BJ (cell line): ENCODE data around the gene DNAL1. TPM values are rescaled to one million over a fixed set of nuclear protein-coding genes. Genes with fewer than 3 reads are reported as not detected.

Source experiments
- CTCF ChIA-PET: fragments of 350-600 bp; formaldehyde crosslinking; extraction: SDS; loops from one replicate; lab custom pipeline; 2021; ENCODE audit warnings: antibody characterized with exemption, inconsistent platforms; lab: Yijun Ruan, JAX
- POLR2A ChIA-PET: fragments of 300-600 bp; sonication (Branson Sonifier 250); formaldehyde crosslinking; extraction: SDS; loops from one replicate; lab custom pipeline; 2021; ENCODE audit warnings: antibody characterized with exemption; lab: Charles Lee
- DNase-seq: peaks from one replicate; pipeline ENCODE4 v3.0.0-alpha.2; 2011; ENCODE audit warnings: low read depth
- H3K27me3 ChIP-seq: 2 replicates; pipeline ENCODE4 v1.6.0; 2011; ENCODE audit warnings: low read length; ENCODE audit not compliant: control insufficient read depth, insufficient read depth
- H3K36me3 ChIP-seq: 2 replicates; pipeline ENCODE4 v1.5.1; 2011; ENCODE audit warnings: low read length; ENCODE audit not compliant: control insufficient read depth, insufficient read depth
- H3K4me3 ChIP-seq: 2 replicates; pipeline ENCODE4 v1.5.1; 2011; ENCODE audit warnings: low read depth, mild to moderate bottlenecking, control low read depth, low read length
- polyA plus RNA-seq: library from polyadenylated mRNA; depleted of rRNA; stranded (reverse); fragments of >200 nt; gene quantifications from 2 replicates; pipeline ENCODE4 v1.2.3, GENCODE V29; 2011
- TF ChIP-seq, protein P1 (sequence below): IDR thresholded peaks from 2 replicates; pipeline ENCODE4 v1.5.1; 2011; ENCODE audit warnings: low read depth, mild to moderate bottlenecking, control low read depth, inconsistent platforms, low read length, moderate library complexity; ENCODE audit not compliant: insufficient read depth

Gene DNAL1
- polyA plus RNA-seq, 1 experiment = 2.4 TPM

DNA sequence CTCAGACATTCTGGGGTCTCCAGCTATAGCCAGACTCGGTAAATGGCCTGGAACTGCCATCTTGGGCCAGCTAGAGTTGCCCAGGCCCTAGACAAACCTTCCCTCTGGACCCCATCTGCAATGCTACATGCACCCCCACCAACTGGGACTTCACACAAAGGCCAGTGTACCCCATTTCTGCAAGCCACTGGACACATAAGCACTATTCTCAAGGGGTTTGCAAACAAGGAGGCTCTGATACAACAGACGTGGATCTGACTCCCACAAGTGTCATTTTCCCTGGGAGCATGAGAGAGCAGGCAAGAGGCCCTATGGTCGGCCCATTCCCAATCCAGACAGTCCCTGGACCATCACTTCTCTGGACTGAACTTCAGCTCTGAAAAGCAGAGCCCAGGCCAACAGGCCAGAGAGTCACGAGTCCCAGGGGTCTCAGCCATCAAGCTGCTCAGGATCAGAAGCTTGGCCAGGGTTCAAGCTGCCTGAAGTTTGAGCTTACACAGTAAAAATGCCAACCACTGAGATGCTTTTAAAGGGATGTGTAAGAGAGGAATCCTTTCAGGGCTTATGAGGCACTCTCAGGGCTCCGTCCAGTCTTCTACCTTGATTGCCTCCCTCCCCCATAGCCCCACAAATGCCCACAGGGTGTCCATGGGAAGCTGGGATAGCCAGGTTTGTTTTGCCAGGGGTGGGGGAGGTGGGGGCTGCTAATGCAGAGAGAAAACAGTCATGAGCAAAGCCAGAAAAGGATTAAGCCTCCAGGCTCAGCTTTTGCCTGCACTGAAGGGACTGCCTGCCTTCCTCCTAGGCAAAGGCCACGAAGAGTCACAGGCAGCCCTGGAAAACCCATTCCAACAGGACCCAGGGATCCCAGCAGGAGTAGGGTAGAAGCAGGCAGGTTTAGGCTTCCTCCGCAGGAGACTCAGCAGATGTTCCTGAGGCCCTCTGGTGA is 101.1 kb downstream of the DNAL1 start:
- Histone ChIP-seq H3K4me3 (no peak overlapping the region), H3K36me3 (peaks cover 3% of the 10 kb centered on the region), H3K27me3 (no peaks in the 10 kb centered on the region)
- CTCF ChIA-PET = interaction anchor here (0.7 to 2.3 kb wide), 5 partner anchors 12 to 81 kb away, joined by 3 to 8 read pairs (median 5); no protein-coding TSS in a partner anchor
- TF ChIP-seq, protein P1, sequence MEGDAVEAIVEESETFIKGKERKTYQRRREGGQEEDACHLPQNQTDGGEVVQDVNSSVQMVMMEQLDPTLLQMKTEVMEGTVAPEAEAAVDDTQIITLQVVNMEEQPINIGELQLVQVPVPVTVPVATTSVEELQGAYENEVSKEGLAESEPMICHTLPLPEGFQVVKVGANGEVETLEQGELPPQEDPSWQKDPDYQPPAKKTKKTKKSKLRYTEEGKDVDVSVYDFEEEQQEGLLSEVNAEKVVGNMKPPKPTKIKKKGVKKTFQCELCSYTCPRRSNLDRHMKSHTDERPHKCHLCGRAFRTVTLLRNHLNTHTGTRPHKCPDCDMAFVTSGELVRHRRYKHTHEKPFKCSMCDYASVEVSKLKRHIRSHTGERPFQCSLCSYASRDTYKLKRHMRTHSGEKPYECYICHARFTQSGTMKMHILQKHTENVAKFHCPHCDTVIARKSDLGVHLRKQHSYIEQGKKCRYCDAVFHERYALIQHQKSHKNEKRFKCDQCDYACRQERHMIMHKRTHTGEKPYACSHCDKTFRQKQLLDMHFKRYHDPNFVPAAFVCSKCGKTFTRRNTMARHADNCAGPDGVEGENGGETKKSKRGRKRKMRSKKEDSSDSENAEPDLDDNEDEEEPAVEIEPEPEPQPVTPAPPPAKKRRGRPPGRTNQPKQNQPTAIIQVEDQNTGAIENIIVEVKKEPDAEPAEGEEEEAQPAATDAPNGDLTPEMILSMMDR = no peak
- DNase-seq = no peak
- POLR2A ChIA-PET = no interaction called here

DNA sequence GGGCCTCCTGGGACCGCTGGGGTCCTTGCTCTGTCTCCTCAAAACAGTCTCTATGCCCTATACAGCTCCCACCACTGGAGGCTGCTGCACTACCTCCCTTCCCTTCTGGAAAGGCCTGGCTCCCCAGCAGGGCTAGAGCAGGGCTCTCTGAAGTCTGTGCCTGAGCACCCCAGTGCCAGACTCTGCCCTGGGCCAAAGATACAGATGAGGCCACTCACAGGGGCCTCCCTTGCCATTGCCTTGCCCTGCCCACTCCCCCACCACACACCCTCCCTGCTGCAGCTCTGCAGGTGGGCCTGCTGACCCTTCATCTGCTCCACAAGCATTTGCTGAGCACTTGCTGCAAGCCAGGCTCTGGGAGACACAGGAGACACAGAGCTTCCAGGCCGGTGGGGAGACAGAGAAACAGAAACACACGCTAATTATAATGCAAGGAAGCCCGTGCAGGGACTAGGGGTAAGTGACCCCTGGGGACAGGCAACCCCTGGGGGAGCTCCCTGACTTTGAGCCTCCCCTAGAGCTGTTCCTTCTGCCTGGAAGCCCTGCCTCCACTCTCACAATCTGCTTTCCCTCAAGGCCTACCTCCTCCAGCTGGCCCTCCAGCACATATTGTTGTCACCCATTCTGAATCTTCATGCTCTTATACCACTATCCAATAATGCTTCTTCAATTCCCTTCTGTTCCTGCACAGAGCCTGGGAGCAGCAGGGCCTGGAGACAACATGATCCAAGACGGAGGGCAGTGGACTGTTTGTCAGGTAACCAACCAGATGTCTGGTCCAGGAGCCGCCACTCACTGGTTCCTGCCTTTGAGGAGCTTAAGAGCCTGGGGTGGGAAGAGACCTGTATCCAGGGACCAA is 102.0 kb downstream of the DNAL1 start:
- DNase-seq = no peak
- Histone ChIP-seq H3K36me3 (peaks cover 3% of the 10 kb centered on the region), H3K4me3 (no peak overlapping the region), H3K27me3 (no peaks in the 10 kb centered on the region)
- ChIA-PET CTCF (interaction anchor here (0.7 to 2.3 kb wide), 5 partner anchors 11 to 80 kb away, joined by 3 to 8 read pairs (median 5); no protein-coding TSS in a partner anchor), POLR2A (interaction anchor here (0.5 kb wide), 1 partner anchor 83 kb away, joined by 5 read pairs; no protein-coding TSS in a partner anchor)
- TF ChIP-seq, protein P1 = peak; percentile 30

- TF ChIP-seq, protein P1 = no peak
- CTCF ChIA-PET = interaction anchor here (2.2 to 2.3 kb wide), 2 partner anchors 17 to 79 kb away, joined by 5 to 8 read pairs; no protein-coding TSS in a partner anchor
- DNase-seq = no peak
- peaks cover 2% of the 10 kb centered on the region; the same call in 1 of the 2 replicates for H3K36me3 ChIP-seq
- no peaks in the 10 kb centered on the region for H3K27me3 ChIP-seq
- POLR2A ChIA-PET = no interaction called here
- H3K4me3 ChIP-seq = no peak overlapping the region
Observed at GRCh38 chr14:73747379-73748211, 102.8 kb downstream of the DNAL1 start.

- Histone ChIP-seq H3K27me3 (no peaks in the 10 kb centered on the region), H3K36me3 (peaks cover 2% of the 10 kb centered on the region; the same call in 1 of the 2 replicates), H3K4me3 (no peak overlapping the region)
- ChIA-PET POLR2A (no interaction called here), CTCF (interaction anchor here (1.1 to 2.0 kb wide), 3 partner anchors 10 to 78 kb away, joined by 3 to 9 read pairs (median 7); no protein-coding TSS in a partner anchor)
- TF ChIP-seq, protein P1 = no peak
- DNase-seq = no peak
Observed at GRCh38 chr14:73748858-73749357, 104.1 kb downstream of the DNAL1 start.
